Gastroesophageal sphincter (tissue), 3 donors: ENCODE results near the gene TCF12.

ENCODE experiments used
- CTCF ChIP-seq, 4 experiments: fragments of 200-600 bp in 2 of 4; fragments of 450-650 bp in 2 of 4; sonication (generic) in 1 of 4; IDR thresholded peaks; one replicate each; pipeline ENCODE4 v1.5.1; 2017 to 2019; ENCODE audit warnings: antibody characterized with exemption in 4 of 4, mild to moderate bottlenecking in 2 of 4, moderate library complexity in 2 of 4
- POLR2AphosphoS5 ChIP-seq: sonication (generic); formaldehyde crosslinking; IDR thresholded peaks from one replicate; pipeline ENCODE4 v1.6.1; 2017; ENCODE audit warnings: antibody characterized with exemption

- TF ChIP-seq POLR2AphosphoS5 (no peak), CTCF (IDR thresholded peaks at IDR 0.05) (no peak)
Observed at GRCh38 chr15:57215326-57215725, 296.9 kb downstream of the TCF12 start.
